G401.6 (cell line): ENCODE results near the gene OLFML2B.

ENCODE experiments used
- FAIRE-seq: peaks from 2 replicates; lab custom pipeline; 2012; peaks lifted over from hg19 to GRCh38; lab: Jason Lieb, UNC

The OLFML2B gene

DNA sequence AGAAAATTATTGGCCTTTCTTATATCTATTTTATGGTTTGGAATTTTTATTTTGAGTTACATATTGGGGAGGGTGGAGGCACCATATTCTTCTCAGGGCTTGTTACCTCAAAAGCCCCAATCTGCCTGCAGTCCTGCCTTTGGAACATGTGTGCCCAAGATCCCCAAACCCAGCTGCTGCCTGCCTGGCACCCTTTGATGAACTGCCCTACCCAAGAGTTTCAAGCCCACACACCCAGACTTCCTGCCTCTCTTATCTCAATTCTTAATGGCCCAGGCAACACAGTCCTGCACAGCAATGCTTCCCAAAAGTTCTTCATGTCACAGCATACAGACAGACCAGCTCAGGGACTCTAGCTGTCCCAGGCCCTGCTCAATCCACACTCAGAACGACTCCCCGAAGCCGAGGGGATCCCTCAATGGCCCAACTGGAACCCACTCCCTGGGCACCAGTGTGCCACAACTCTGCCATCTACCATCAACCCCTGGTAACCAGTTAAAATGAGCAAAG lies 19.2 kb downstream of the OLFML2B start:
- FAIRE-seq, result no peak

DNA sequence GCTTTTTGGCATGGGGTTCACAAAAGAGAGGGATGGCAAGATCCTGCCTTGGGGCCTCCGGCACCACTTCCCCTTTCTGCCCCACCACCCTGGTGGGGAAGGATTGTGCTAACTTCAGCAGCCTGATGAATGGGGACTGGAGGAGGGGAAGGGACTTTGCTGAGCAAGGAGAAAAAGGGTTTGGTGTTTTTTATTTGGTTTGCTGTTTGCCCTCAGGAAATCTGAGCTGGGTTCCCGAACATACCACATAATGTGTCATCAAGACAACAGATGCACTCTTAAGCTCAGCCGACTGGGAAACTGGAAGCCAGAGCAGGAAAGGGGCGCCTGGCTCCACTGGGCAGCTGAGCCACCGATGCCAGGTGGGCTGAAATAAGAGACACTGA lies 19.8 kb downstream of the OLFML2B start:
- no peak for FAIRE-seq

DNA sequence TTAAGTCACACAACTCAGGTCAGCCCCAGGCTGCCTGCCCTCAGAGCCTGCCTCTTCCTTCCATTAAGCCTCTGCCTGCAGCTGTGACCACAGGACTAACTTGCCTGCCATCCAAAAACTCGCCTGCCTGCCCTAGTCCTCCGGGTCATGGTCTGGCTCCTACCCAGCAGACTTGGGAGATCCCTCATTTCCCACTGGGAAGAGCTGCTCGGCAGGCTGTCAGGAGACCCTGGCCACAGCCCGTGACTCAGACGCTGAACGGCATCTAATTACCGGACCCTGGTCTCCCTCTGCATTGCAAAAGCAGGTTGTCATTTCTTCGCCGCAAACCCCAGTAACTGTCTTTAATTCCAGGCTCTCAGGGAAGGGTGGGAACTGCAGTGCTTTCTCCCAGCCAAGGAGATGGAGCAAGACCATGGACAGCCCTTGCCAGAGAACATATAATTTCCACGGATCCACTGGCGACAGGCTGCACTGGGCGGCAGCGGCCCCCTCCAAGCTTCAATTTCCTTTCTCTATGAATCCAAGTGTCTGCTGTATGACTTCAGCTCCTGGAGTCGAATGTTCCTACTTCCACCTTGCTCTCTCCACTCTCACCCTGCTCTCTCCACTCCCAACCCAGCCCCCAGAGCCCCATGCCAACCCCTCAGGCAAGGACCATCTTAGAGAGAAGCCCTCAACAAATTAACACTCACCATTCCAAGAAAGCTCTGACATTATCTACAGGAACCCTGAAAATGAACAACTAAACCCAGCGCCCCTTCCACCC lies 20.4 kb downstream of the OLFML2B start:
- no peak for FAIRE-seq

DNA sequence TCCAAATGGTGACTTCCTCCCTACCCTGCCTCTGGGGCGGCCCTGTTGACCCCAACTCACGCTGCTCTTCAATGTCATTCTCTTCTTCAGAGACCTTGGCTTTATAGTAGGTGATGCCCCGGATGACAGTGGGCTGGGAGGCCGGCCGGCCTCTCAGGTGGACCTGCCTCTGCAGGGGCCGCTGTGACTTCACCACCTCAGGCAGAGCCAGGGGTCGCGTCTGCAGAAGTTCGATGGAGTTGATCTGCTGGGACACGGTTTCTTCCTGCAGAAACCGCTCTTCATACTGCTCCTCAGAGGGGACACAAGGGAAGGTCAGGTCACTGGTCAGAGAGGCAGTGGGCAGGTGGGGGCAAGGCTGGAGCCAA lies 23.6 kb downstream of the OLFML2B start:
- FAIRE-seq, result no peak

DNA sequence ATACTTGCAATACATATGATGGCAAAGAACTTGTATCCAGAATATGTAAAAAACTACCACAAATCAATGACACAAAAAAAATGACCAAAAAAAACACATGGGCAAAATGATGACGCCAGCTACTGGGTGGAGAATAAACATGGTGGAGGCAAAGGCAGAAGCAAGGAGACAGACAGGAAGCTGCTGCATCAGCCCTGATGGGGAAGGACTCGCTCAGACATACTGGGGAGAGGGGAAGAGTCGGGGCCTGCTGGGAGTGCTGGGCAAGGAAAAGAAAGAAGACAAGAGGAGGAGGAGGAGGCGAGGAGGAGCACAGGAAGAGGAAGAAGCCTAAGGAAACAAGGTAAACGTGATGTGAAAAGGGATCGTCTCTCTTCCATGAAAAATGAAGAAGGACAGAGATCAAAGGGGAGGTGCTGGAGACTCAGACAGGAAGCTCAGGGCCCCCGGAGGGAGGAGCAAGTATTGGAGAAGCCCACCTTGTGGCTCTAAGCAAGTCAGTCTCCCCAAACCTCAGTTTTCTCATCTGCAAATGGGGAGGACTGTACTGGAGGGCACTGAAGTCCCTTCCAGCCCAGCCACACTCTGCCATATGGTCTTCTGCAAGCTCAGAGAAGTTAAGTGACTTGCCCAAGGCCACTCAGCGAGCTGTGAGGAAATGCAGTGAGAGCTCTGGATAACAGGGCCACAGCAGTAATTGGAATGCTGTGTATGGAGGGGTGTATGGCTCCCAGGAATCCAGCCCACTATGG lies 24.2 kb downstream of the OLFML2B start:
- FAIRE-seq, result no peak

DNA sequence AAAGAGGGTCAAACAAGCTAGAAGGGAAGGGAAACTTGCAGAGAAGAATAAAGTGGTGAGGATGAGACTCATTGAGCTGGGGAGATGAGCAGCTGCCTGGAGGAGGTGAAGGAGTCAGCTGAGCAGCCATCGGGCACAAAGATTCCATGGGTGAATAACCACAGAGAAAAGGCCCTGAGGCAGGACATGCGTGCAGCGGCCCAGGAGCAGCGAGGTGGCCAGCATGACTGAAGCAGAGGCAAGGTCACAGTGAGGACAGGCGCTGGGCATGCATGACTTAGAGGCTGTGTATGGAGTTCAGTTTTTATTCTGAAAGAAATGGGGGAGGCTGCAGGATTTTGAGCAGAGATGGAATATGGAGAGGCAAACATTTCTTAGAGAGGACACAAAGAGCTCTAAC lies 24.9 kb downstream of the OLFML2B start:
- no peak for FAIRE-seq

DNA sequence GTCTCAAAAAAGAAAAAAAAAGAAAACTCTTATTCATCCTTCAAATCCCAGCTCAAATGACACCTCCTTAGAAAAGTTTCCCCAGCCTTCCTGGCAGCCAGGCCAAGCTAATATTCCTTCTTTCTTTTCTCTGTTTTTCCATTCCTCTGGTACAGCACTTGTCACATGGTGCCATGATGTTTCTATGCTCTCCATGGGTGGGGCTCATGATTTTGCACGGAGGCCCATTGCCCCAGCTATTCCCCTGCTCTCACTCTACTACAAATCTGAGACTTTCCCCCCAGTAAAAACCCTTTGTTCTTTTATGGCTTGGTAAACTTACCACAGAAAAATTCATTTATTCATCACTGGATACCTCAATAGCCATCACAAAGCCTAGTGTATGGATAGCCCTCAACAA lies 26.5 kb downstream of the OLFML2B start:
- FAIRE-seq, result no peak

DNA sequence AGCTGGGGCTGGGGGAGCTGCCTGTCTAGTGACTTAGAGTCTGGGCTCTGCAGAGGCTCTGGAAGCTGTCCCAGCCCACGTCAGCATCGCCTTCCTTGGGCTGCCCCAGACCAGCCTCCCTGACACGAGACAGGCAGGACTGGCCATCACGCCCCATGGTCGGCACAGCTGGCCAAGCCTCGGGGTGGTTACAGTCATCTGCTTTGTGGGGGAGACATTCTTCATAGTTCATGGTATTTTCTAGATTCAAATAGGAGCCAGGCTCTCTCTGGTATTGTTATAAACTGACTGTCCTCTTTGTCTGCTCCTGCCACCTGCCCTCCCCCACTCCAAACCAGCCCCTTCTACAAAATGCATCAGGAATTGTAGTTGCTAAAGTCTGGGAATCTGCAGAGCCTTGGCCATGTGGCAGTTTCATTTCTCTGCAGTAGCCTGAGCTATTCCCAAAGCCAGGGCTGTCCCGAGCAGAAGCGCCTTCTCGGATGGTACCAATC lies 29.4 kb downstream of the OLFML2B start:
- FAIRE-seq, result no peak

DNA sequence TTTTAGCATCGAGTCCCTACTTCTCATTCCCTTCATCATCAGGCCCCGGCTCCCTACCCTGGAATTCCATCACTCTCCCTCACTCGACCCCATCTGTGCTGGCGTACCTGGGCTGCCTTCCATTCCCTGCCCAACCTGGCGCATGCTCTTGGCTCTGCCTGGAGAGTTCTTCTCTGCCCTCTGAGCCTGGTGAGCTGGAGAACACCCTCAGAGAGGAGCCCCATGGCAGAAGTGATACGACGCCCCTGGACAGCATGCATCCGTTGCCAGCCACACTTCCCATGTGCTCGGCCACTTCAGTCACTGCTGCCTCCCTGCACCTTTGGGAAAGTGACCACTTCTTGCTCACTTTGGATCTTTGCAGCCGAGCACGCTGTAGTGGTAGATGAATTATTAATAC lies 30.1 kb downstream of the OLFML2B start:
- no peak for FAIRE-seq

DNA sequence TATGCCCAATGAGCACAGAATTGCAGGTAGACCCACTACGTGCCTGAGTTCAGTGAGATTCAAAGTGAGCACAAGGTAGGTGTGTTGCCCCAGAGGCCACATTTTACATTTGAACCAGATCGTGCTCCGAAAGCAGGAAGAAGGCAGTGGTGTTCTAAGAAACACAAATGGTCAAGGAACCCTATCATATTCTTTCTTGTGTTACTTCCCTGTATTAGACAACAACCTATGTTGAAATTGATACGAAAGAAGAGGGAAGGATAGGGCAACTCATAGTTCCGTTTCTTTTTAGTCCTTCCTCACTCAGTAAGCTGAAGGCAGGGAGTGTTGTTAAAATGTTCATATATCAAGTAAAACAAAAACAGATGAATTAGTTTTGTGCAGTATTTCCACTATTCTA lies 33.9 kb downstream of the OLFML2B start:
- no peak for FAIRE-seq

DNA sequence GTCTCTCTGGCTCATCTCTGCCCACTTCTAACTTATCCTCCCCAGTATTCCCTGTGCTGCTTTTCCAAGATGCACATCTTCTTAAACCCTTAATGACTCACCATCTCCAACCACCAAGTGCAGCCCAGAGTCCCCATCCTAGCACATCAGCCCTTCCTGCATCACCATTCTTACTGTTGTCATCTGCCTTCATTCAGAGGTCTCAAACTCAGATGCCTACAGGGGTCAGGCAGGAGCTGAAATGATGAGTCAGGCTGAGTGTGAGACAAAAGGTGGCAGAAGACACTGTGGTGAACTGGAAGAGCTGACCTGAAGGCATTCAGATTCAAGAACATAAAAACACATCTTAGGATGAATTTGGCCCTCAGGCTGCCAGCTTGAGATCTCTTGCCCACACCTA lies 34.6 kb downstream of the OLFML2B start:
- no peak for FAIRE-seq

DNA sequence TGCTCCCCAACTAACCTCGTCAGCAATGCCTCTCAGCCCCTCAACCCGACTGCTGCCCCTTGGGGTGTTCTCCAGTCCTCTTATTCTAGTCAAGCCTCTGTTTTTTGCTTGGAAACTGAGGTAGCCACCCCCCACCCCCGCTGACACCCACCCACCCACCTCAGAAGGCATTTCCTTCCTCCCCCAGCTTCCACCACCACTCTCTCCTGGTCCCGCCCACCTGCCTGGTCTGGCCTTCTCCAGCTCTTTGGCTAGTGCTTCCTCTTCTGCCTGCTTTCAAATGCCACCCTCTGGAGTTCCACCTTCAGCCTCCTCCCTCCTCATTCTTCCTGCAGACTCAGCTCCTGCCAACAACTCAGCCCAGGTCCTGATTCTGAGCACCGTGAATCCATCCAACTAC lies 35.3 kb downstream of the OLFML2B start:
- no peak for FAIRE-seq

DNA sequence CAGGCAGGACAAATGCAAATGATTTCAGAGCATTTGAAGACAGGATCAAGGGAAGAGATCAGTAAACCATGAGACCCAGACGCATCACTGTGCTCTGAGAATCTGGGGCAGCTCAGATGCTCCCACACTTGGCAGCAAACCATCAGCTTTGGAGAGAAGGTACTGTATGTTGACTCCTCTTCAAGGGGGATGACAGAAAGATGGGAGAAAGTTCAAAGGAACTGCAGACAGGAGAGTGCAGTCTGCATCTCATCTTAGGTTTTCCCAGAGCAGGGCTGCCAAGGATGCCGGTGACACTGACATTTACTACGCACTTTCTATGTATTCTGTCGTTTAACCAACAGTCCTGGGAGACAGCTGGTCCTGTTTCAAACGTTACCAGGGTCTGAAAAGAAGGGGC lies 35.8 kb downstream of the OLFML2B start:
- no peak for FAIRE-seq

DNA sequence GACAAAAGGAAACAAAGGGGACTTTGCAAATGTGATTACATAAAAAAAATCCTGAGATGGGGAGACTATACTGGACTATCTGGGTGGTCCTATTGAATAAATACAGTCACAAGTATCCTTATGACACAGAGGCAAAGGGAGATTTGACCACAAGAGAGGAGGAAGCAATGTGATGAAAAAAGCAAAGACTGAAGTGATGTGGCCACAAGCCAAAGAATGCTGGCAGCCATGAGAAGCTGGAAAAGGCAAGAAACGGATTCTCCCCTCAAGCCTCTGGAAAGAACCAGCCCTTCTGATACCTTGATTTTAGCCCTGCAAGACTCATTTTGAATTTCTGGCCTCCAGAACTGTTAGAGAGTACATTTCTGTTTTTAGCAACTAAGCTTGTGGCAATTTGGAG lies 36.4 kb downstream of the OLFML2B start:
- FAIRE-seq, result no peak

DNA sequence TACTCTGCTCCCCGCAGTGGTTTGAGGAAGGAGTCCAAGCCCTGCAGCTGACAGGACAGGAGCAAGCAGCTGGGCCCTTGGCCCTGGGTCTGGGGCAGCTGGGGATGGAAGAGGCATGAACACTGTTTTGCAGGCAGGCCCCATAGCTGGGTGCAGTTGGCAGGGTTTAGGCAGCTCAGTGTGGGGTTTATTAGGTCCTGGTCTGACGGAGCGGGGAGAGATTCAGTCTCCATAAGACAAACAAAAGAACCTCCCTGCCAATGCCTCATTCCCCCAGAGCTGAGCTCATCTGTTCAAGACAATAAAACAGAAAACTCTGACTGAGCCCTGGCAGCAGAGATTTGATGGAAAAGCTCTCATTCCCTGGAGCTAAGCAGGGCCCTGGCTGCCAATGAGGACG lies 37.3 kb downstream of the OLFML2B start:
- no peak for FAIRE-seq

DNA sequence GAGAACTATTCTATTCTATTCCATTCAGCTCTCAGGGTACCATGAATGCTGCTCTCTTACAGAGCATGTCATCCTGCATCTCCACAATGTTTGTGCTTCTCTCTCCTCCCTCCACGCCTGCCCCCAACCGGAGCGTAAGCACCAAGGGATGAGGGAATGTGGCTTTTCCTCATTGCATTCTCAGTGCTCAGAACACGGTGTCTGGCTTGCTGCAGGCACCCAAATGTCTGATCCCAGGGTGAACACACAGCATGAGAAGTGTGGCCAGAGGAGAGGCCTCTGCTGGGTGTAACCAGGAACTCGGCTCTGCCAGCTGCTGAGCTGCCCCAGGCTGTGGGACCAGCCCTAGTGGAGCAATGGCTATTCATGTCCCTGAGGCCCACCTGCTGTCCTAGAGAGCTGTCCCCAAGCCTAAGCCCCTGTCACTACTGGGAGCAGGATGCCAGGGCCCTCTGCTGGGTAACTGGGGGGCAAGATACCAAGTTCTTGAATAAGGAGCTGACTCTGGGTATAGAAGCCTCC lies 38.3 kb downstream of the OLFML2B start:
- no peak for FAIRE-seq

DNA sequence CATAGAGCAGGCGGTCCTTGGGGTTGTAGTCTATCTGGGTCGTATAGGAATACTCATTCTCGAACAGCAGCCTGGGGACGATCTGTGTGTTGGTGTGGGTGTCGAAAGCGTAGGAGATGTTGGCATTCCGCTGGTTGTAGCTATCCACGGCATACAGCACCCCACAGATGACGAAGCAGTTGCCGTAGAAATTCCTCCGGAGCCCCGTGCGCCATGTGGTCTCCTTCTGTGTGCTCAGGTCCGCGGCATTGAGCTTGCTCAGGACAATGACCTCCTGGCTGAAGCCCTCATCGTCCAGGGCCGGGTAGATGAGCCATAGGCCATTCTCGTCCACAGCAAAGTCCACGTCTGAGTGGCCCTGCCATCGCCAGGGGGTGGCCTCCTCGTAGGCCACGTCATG lies 39.9 kb downstream of the OLFML2B start:
- no peak for FAIRE-seq

DNA sequence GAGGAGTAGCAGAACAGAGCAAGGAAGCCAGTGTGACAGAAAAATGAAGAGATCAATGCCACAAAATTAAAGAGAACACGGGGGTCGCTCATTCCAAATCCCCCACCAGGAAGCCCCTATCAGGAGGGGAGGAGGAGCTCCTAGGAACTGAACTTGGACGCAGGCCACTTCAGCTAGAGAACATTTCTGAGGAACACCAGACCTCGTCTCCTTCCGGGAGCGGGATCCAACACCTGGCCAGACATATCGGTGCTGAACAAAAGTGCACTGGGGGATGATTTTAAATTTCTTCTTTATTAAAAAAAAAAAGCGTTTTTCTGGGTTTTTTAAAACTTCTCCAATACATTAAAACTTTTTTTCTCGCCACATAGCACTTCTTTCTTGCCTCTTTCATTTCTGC lies 40.8 kb downstream of the OLFML2B start:
- no peak for FAIRE-seq

DNA sequence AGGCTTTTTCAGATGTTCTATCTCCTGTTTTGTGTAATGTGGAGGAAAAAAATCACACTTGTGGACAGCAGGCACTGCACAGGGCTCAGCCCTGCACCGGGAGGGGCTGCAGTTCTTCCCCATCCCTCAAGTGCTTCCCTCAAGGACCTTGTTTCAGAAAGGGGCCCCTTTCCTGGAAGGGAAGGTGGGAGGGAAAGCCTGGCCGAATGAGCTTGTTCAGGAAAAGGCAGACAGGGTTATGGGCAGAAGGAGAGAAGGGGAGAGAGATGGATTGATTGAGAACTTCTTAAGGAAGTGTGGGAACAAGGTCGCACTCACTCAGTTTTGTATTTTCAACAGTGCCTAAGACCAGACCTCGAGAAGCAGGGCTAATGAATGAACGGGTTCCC lies 41.2 kb downstream of the OLFML2B start:
- no peak for FAIRE-seq

DNA sequence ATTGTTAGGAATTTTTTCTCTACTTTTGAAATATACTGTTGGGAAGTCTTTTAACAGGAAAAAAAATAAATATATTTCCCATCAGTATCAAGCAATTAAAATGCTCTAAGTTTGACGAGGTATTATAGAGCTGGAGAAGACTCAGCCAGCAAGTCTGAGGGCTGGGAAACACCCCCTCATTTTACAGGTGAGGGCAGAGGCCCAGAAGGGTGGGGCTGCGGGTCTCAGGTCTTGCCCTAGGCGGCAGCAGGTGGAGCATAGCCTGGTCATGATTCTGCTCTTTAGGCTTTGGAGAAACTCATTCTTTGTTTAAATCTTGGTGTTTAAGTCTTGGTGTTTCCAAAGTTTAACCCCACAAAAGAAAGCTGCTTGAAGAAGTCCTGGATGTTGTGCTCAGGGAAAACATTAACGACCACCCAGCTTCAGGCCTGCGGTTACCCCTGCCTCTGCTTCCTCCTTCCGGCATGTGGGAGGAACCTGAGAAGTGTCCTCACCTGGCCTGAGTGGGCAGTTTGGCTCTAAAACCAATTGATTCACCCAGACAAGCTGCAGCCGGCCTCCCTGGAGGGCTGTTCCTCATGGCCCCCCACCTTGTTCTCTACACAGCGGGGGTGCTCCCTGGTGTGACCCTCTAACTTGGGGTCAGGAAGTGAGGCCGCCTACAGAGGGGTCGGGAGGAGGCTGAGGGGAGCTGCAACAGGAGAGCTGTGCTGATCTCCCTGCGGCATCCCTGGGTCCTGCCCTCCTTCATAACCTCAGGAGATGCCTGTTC lies 41.7 kb downstream of the OLFML2B start:
- FAIRE-seq, result no peak

DNA sequence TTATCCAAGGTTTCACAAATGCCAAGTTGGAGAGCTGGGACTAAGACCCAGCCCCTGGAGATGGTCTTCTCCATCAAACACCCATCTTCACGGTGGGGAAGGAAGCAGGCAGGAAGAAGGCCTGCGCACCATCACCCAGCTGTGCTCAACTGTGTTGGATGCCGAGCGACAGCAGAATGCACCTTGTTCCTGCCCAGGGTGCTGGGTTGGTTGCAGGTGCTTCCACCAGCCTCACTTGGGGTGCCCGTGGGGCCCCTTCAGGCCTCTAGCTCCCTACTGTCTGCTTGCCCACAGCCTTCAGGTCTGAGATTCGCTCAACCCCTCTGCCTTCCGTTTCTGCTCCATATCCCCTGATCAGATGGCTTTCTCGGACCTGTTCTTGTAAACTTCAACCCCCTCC lies 42.5 kb downstream of the OLFML2B start:
- no peak for FAIRE-seq

DNA sequence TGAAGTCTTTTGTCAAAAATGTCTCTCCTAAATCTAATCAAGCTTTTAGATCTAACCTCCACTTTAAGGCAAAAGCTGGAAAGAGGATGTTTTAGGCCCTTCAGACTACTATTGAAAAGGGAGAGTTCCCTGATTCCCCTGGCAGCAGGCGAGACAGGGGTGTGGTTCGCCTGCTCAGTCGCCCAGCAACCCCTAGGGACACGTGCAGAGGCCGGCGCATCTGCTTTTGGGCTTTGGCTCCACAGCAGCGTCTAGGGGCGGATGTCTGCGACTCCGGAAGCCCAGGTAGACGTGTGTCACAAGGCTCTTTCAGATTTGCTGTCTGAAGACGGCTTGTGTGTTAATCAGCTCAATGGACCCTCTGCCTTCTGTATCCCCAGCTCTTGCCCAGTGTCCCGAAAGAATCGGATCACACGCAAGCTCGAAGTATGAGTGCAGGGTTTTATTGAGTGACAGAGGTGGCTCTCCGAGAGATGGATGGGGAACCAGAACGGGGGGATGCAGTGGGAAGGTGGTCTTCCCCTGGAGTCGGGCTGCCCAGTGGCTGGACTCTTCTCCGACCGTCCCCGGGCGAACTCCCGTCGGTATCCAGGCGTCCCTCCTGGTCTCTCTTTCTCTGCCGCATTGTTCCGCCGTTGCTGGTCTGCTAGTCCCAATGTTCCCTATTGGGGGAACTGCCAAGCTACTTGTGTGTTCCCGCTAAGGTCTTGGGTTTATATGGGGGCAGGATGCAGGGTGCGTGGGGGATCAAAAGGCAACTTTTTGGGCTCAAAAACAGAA lies 45.5 kb downstream of the OLFML2B start:
- no peak for FAIRE-seq
